Effector memory CD4-positive, alpha-beta T cell (primary cell): Measurements from ENCODE around the gene ZNF384.
A peak's percentile ranks its signal among the peaks of the same experiment; 100 is the strongest.

Source experiments
- DNase-seq, 3 donors: peaks; one replicate each; pipeline ENCODE4 v3.0.0-alpha.2; 2020
- H3K27ac ChIP-seq: 2 replicates; pipeline ENCODE4 v1.7.0; 2013; ENCODE audit warnings: mild to moderate bottlenecking, low read length, moderate library complexity; ENCODE audit not compliant: insufficient read depth, poor library complexity, severe bottlenecking
- H3K27me3 ChIP-seq: replicated peaks from 2 replicates; pipeline ENCODE4 v1.7.0; 2013; ENCODE audit warnings: mild to moderate bottlenecking, low read length; ENCODE audit not compliant: insufficient read depth, control insufficient read depth, poor library complexity, severe bottlenecking
- H3K36me3 ChIP-seq: 2 replicates; pipeline ENCODE4 v1.7.0; 2013; ENCODE audit warnings: mild to moderate bottlenecking, low read length, moderate library complexity; ENCODE audit not compliant: control insufficient read depth, insufficient read depth
- H3K4me1 ChIP-seq: 2 replicates; pipeline ENCODE4 v1.7.0; 2013; ENCODE audit warnings: low read length, mild to moderate bottlenecking; ENCODE audit not compliant: control insufficient read depth, insufficient read depth, poor library complexity, severe bottlenecking
- H3K4me3 ChIP-seq: 2 replicates; pipeline ENCODE4 v1.7.0; 2013; ENCODE audit warnings: low read length, low read depth, mild to moderate bottlenecking; ENCODE audit not compliant: insufficient read depth, poor library complexity, severe bottlenecking
- H3K9me3 ChIP-seq: 2 replicates; pipeline ENCODE4 v1.7.0; 2013; ENCODE audit warnings: mild to moderate bottlenecking, low read length, moderate library complexity; ENCODE audit not compliant: control insufficient read depth

ZNF384 gene

GRCh38 chr12:6653987-6654386 is 35.2 kb downstream of the ZNF384 start:
- Histone ChIP-seq H3K36me3 (peaks cover 47% of the 10 kb centered on the region), H3K27me3 (no peaks in the 10 kb centered on the region), H3K9me3 (no peaks in the 10 kb centered on the region), H3K27ac (no peak overlapping the region), H3K4me1 (no peaks in the 10 kb centered on the region), H3K4me3 (no peak overlapping the region)
- DNase-seq = no peak

GRCh38 chr12:6653342-6653741 is 35.8 kb downstream of the ZNF384 start:
- H3K36me3 ChIP-seq = peaks cover 46% of the 10 kb centered on the region

GRCh38 chr12:6652391-6652790 is 36.8 kb downstream of the ZNF384 start:
- Histone ChIP-seq H3K27me3 (no peaks in the 10 kb centered on the region), H3K9me3 (no peaks in the 10 kb centered on the region), H3K4me3 (no peak overlapping the region), H3K36me3 (peaks cover 43% of the 10 kb centered on the region), H3K27ac (no peak overlapping the region), H3K4me1 (no peaks in the 10 kb centered on the region)
- no peak for DNase-seq

More at GRCh38 chr12:6653342-6653741, 35.8 kb downstream of the ZNF384 start:
- Histone ChIP-seq H3K27me3 (no peaks in the 10 kb centered on the region), H3K4me1 (no peaks in the 10 kb centered on the region), H3K27ac (no peak overlapping the region), H3K9me3 (no peaks in the 10 kb centered on the region), H3K4me3 (no peak overlapping the region)
- DNase-seq = no peak

GRCh38 chr12:6650832-6651231 is 38.3 kb downstream of the ZNF384 start:
- Histone ChIP-seq H3K9me3 (no peaks in the 10 kb centered on the region), H3K27ac (no peak overlapping the region), H3K27me3 (no peaks in the 10 kb centered on the region), H3K4me1 (no peaks in the 10 kb centered on the region), H3K36me3 (peaks cover 38% of the 10 kb centered on the region), H3K4me3 (no peak overlapping the region)
- DNase-seq = no peak

- Histone ChIP-seq H3K9me3 (no peaks in the 10 kb centered on the region), H3K4me3 (peak within 1 kb of the TSS; percentile 4), H3K27ac (no peak within 1 kb of the TSS), H3K36me3 (peaks cover 20% of the 10 kb centered on the region), H3K4me1 (no peaks in the 10 kb centered on the region), H3K27me3 (no peaks in the 10 kb centered on the region)
- DNase-seq = no peak
Observed at GRCh38 chr12:6647083-6647604, 42.0 kb downstream of the ZNF384 start, which contains the start of gene ACRBP. Gene ACRBP (minus strand): TSS chr12:6647432. CDS start chr12:6647366, 66 bp downstream.

- DNase-seq = no peak
- H3K9me3 ChIP-seq = no peaks in the 10 kb centered on the region
- no peaks in the 10 kb centered on the region for H3K4me1 ChIP-seq
- peak overlapping the region; percentile 4 for H3K4me3 ChIP-seq
- no peak overlapping the region for H3K27ac ChIP-seq
- H3K36me3 ChIP-seq = peaks cover 15% of the 10 kb centered on the region
- H3K27me3 ChIP-seq = no peaks in the 10 kb centered on the region
Observed at GRCh38 chr12:6646276-6647082, 42.7 kb downstream of the ZNF384 start.

GRCh38 chr12:6644903-6645302 is 44.3 kb downstream of the ZNF384 start:
- no peaks in the 10 kb centered on the region for H3K4me1 ChIP-seq
- no peak overlapping the region for H3K4me3 ChIP-seq
- no peak for DNase-seq
- no peaks in the 10 kb centered on the region for H3K9me3 ChIP-seq
- H3K27me3 ChIP-seq = no peaks in the 10 kb centered on the region
- H3K27ac ChIP-seq = no peak overlapping the region
- peaks cover under 1% of the 10 kb centered on the region for H3K36me3 ChIP-seq

GRCh38 chr12:6644257-6644596 is 44.9 kb downstream of the ZNF384 start:
- Histone ChIP-seq H3K4me3 (no peak overlapping the region), H3K36me3 (no peaks in the 10 kb centered on the region), H3K27ac (no peak overlapping the region), H3K27me3 (no peaks in the 10 kb centered on the region), H3K4me1 (no peaks in the 10 kb centered on the region), H3K9me3 (no peaks in the 10 kb centered on the region)
- no peak for DNase-seq

GRCh38 chr12:6643569-6644256 is 45.5 kb downstream of the ZNF384 start:
- no peak for DNase-seq
- no peak overlapping the region for H3K4me3 ChIP-seq
- H3K36me3 ChIP-seq = no peaks in the 10 kb centered on the region
- no peaks in the 10 kb centered on the region for H3K4me1 ChIP-seq
- H3K27ac ChIP-seq = no peak overlapping the region
- no peaks in the 10 kb centered on the region for H3K9me3 ChIP-seq
- no peaks in the 10 kb centered on the region for H3K27me3 ChIP-seq

GRCh38 chr12:6641131-6641530 is 48.0 kb downstream of the ZNF384 start:
- no peak for DNase-seq
- Histone ChIP-seq H3K27me3 (no peaks in the 10 kb centered on the region), H3K27ac (no peak overlapping the region), H3K9me3 (no peaks in the 10 kb centered on the region), H3K4me1 (peaks cover 3% of the 10 kb centered on the region), H3K4me3 (no peak overlapping the region), H3K36me3 (no peaks in the 10 kb centered on the region)
